ENCODE measurements around the gene LYVE1. TPM values are rescaled to one million over a fixed set of nuclear protein-coding genes. Genes with fewer than 3 reads are reported as not detected.

Gene LYVE1
- total and polyA plus RNA-seq, 2 donors from 2014 or later, result 10.0 to 101 TPM

- Histone ChIP-seq H3K9me3 (ENCODE audit: control insufficient read depth in 2 of 3, insufficient read depth in 1 of 3, low read length in 3 of 3) (no peaks in the 10 kb centered on the region), H3K4me3 (ENCODE audit: low read length in 3 of 3) (peak overlapping the region; percentile 71 to 86 (median 72)), H3K27me3 (ENCODE audit: control insufficient read depth, insufficient read depth, low read length) (no peaks in the 10 kb centered on the region), H3K36me3 (ENCODE audit: control insufficient read depth in 2 of 3, insufficient read depth in 3 of 3, low read length in 3 of 3) (no peaks in the 10 kb centered on the region), H3K27ac (ENCODE audit: low read depth in 2 of 2, low read length in 2 of 2) (peak overlapping the region; percentile 73 to 79), H3K9ac (ENCODE audit: low read length in 3 of 3) (peak overlapping the region; percentile 61 to 78 (median 74)), H3K4me1 (ENCODE audit: control insufficient read depth in 2 of 3, insufficient read depth in 2 of 3, low read depth in 1 of 3, low read length in 3 of 3) (peaks cover 0 to 4% (median 0%) of the 10 kb centered on the region in 3 donors)
- no peak for FAIRE-seq
- TF ChIP-seq CTCF (IDR thresholded peaks at IDR 0.05; ENCODE audit: borderline replicate concordance, extremely low read depth, insufficient read depth), result no peak
- peak in 4 of 5 donors; percentile 70 to 82 (median 78) for DNase-seq
- intact Hi-C loops (cut with DNase I), result no loop called here
These were observed 27.9 kb downstream of the LYVE1 start for GRCh38 chr11:10540546-10540914.

GRCh38 chr11:10539339-10539738, 29.1 kb downstream of the LYVE1 start:
- no peaks in the 10 kb centered on the region for H3K36me3 ChIP-seq (ENCODE audit: control insufficient read depth in 2 of 3, insufficient read depth in 3 of 3, low read length in 3 of 3)
- no peaks in the 10 kb centered on the region for H3K9me3 ChIP-seq (ENCODE audit: control insufficient read depth in 2 of 3, insufficient read depth in 1 of 3, low read length in 3 of 3)
- H3K9ac ChIP-seq (ENCODE audit: low read length in 3 of 3), result no peak overlapping the region
- FAIRE-seq (no peak), DNase-seq (no peak)
- H3K27me3 ChIP-seq (ENCODE audit: control insufficient read depth, insufficient read depth, low read length), result no peaks in the 10 kb centered on the region
- intact Hi-C loops (cut with DNase I), result no loop called here
- no peak for TF ChIP-seq CTCF (IDR thresholded peaks at IDR 0.05; ENCODE audit: borderline replicate concordance, extremely low read depth, insufficient read depth)
- no peak overlapping the region for H3K27ac ChIP-seq (ENCODE audit: low read depth in 2 of 2, low read length in 2 of 2)
- no peak overlapping the region for H3K4me3 ChIP-seq (ENCODE audit: low read length in 3 of 3)
- H3K4me1 ChIP-seq (ENCODE audit: control insufficient read depth in 2 of 3, insufficient read depth in 2 of 3, low read depth in 1 of 3, low read length in 3 of 3), result peaks cover 0 to 4% (median 0%) of the 10 kb centered on the region in 3 donors

- Histone ChIP-seq H3K4me3 (ENCODE audit: low read length in 3 of 3) (no peak overlapping the region), H3K36me3 (ENCODE audit: control insufficient read depth in 2 of 3, insufficient read depth in 3 of 3, low read length in 3 of 3) (no peaks in the 10 kb centered on the region), H3K9me3 (ENCODE audit: control insufficient read depth in 2 of 3, insufficient read depth in 1 of 3, low read length in 3 of 3) (no peaks in the 10 kb centered on the region), H3K9ac (ENCODE audit: low read length in 3 of 3) (no peak overlapping the region), H3K4me1 (ENCODE audit: control insufficient read depth in 2 of 3, insufficient read depth in 2 of 3, low read depth in 1 of 3, low read length in 3 of 3) (peaks cover 0 to 4% (median 0%) of the 10 kb centered on the region in 3 donors), H3K27me3 (ENCODE audit: control insufficient read depth, insufficient read depth, low read length) (no peaks in the 10 kb centered on the region), H3K27ac (ENCODE audit: low read depth in 2 of 2, low read length in 2 of 2) (no peak overlapping the region)
- no peak for TF ChIP-seq CTCF (IDR thresholded peaks at IDR 0.05; ENCODE audit: borderline replicate concordance, extremely low read depth, insufficient read depth)
- no peak for DNase-seq
- no peak for FAIRE-seq
- intact Hi-C loops (cut with DNase I), result no loop called here
These were observed 29.5 kb downstream of the LYVE1 start for GRCh38 chr11:10538924-10539323.

- intact Hi-C loops (cut with DNase I), result no loop called here
- no peak for DNase-seq
- Histone ChIP-seq H3K9me3 (ENCODE audit: control insufficient read depth in 2 of 3, insufficient read depth in 1 of 3, low read length in 3 of 3) (no peaks in the 10 kb centered on the region), H3K4me3 (ENCODE audit: low read length in 3 of 3) (no peak overlapping the region), H3K36me3 (ENCODE audit: control insufficient read depth in 2 of 3, insufficient read depth in 3 of 3, low read length in 3 of 3) (peaks cover 0 to 6% (median 4%) of the 10 kb centered on the region in 3 donors), H3K4me1 (ENCODE audit: control insufficient read depth in 2 of 3, insufficient read depth in 2 of 3, low read depth in 1 of 3, low read length in 3 of 3) (peaks cover 0 to 4% (median 0%) of the 10 kb centered on the region in 3 donors), H3K9ac (ENCODE audit: low read length in 3 of 3) (no peak overlapping the region), H3K27me3 (ENCODE audit: control insufficient read depth, insufficient read depth, low read length) (no peaks in the 10 kb centered on the region), H3K27ac (ENCODE audit: low read depth in 2 of 2, low read length in 2 of 2) (no peak overlapping the region)
- TF ChIP-seq CTCF (IDR thresholded peaks at IDR 0.05; ENCODE audit: borderline replicate concordance, extremely low read depth, insufficient read depth), result no peak
- FAIRE-seq, result no peak
These were observed 30.9 kb downstream of the LYVE1 start for GRCh38 chr11:10537600-10537999.
